Measurements from ENCODE around the gene BCL2L15.

DNA sequence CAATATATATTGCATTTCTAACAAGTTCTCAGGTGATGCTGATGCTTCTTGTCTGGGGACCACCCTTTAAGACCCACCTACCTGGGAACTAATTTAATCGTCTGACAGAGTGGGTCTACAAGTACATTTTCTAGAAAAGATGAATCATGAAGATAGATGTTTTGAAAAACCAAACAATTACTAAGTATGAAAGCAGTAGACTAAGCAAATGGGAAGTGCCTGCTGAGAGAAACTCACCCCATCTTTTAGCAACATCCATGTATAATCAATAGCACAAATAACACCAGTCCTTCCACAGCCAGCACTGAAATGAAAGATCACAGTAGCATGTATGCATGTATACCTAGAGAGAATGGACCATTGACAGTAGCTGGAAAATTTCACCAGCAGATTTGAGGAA is 33.1 kb downstream of the BCL2L15 start:
- TF ChIP-seq, protein P1, sequence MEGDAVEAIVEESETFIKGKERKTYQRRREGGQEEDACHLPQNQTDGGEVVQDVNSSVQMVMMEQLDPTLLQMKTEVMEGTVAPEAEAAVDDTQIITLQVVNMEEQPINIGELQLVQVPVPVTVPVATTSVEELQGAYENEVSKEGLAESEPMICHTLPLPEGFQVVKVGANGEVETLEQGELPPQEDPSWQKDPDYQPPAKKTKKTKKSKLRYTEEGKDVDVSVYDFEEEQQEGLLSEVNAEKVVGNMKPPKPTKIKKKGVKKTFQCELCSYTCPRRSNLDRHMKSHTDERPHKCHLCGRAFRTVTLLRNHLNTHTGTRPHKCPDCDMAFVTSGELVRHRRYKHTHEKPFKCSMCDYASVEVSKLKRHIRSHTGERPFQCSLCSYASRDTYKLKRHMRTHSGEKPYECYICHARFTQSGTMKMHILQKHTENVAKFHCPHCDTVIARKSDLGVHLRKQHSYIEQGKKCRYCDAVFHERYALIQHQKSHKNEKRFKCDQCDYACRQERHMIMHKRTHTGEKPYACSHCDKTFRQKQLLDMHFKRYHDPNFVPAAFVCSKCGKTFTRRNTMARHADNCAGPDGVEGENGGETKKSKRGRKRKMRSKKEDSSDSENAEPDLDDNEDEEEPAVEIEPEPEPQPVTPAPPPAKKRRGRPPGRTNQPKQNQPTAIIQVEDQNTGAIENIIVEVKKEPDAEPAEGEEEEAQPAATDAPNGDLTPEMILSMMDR (optimal IDR thresholded peaks at IDR 0.05 in 1 of 3, IDR thresholded peaks at IDR 0.05 in 1 of 3, conservative IDR thresholded peaks at IDR 0.05 in 1 of 3; ENCODE audit: extremely low read depth in 1 of 3, insufficient read depth in 2 of 3, low read length in 3 of 3), result no peak
- TF ChIP-seq EZH2 (IDR thresholded peaks at IDR 0.05; ENCODE audit: low read length), result no peak
